C4-2B (cell line): ENCODE results near the gene IL2RG.

Experiments
- H3K27ac ChIP-seq: fragments of 450-650 bp; 2 replicates; pipeline ENCODE4 v1.5.1; 2017
- CTCF ChIP-seq: fragments of 450-650 bp; conservative IDR thresholded peaks from 2 replicates; pipeline ENCODE4 v1.5.1; 2017; ENCODE audit warnings: mild to moderate bottlenecking
- ZFX ChIP-seq: fragments of 450-650 bp; IDR thresholded peaks from 2 replicates; pipeline ENCODE4 v1.6.1; 2017

Gene IL2RG

GRCh38 chrX:71068044-71068918 is 43.1 kb downstream of the IL2RG start, which contains the start of gene SNX12:
SNX12 (minus strand) TSS chrX:71068334; CDS start chrX:71068306, 28 bp downstream.
- H3K27ac ChIP-seq = peak within 1 kb of the TSS; percentile 68
- no peak for TF ChIP-seq ZFX
- no peak for TF ChIP-seq CTCF

GRCh38 chrX:71067712-71068043 is 43.7 kb downstream of the IL2RG start:
- peak overlapping the region; percentile 68 for H3K27ac ChIP-seq
- TF ChIP-seq CTCF (no peak), ZFX (no peak)

- TF ChIP-seq ZFX (no peak), CTCF (no peak)
- H3K27ac ChIP-seq = peak overlapping the region; percentile 68; the same call in 1 of the 2 replicates
Measured at GRCh38 chrX:71067089-71067488, 44.3 kb downstream of the IL2RG start.

GRCh38 chrX:71060127-71060526 is 51.2 kb downstream of the IL2RG start:
- no peak for TF ChIP-seq ZFX
- TF ChIP-seq CTCF = no peak
- H3K27ac ChIP-seq = no peak overlapping the region

GRCh38 chrX:71057848-71058530 is 53.4 kb downstream of the IL2RG start:
- TF ChIP-seq ZFX (no peak), CTCF (no peak)
- H3K27ac ChIP-seq = no peak overlapping the region
